ENCODE data around the gene ATXN7L1.

- TF ChIP-seq POLR2A (IDR thresholded peaks at IDR 0.05): no peak
- TF ChIP-seq, protein P1, sequence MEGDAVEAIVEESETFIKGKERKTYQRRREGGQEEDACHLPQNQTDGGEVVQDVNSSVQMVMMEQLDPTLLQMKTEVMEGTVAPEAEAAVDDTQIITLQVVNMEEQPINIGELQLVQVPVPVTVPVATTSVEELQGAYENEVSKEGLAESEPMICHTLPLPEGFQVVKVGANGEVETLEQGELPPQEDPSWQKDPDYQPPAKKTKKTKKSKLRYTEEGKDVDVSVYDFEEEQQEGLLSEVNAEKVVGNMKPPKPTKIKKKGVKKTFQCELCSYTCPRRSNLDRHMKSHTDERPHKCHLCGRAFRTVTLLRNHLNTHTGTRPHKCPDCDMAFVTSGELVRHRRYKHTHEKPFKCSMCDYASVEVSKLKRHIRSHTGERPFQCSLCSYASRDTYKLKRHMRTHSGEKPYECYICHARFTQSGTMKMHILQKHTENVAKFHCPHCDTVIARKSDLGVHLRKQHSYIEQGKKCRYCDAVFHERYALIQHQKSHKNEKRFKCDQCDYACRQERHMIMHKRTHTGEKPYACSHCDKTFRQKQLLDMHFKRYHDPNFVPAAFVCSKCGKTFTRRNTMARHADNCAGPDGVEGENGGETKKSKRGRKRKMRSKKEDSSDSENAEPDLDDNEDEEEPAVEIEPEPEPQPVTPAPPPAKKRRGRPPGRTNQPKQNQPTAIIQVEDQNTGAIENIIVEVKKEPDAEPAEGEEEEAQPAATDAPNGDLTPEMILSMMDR (IDR thresholded peaks at IDR 0.05): no peak
Measured at GRCh38 chr7:105728028-105728427, 148.4 kb downstream of the ATXN7L1 start.
